HG02763 (cell line): ENCODE results near the gene DNAH3.
"Not testable (repeated sequence)": the region's sequence is repeated elsewhere in the genome, so short reads cannot be mapped to it uniquely, and the experiment has no call there.

Source experiments
- ATAC-seq: cut with Tn5 transposase; IDR thresholded peaks from one replicate; pipeline ENCODE4 v1.9.1; 2021; ENCODE audit warnings: mild to moderate bottlenecking, moderate library complexity; ENCODE audit not compliant: unreplicated experiment

DNAH3 gene

GRCh38 chr16:21169249-21169981, 18.8 kb upstream of the DNAH3 start:
- no peak for ATAC-seq

GRCh38 chr16:21167929-21168602, 17.4 kb upstream of the DNAH3 start:
- ATAC-seq = no peak

GRCh38 chr16:21167360-21167759, 16.7 kb upstream of the DNAH3 start:
- no peak for ATAC-seq

- ATAC-seq = no peak
Observed at GRCh38 chr16:21166561-21166961, 15.9 kb upstream of the DNAH3 start.

- no peak for ATAC-seq
Observed at GRCh38 chr16:21164521-21165168, 14.0 kb upstream of the DNAH3 start.

GRCh38 chr16:21163576-21163975, 12.9 kb upstream of the DNAH3 start:
- no peak for ATAC-seq

- ATAC-seq = no peak
Observed at GRCh38 chr16:21162661-21163151, 12.1 kb upstream of the DNAH3 start.

- no peak for ATAC-seq
Observed at GRCh38 chr16:21161211-21161610, 10.6 kb upstream of the DNAH3 start.

GRCh38 chr16:21160276-21160675, 9.6 kb upstream of the DNAH3 start:
- ATAC-seq = no peak

GRCh38 chr16:21159281-21159951, 8.8 kb upstream of the DNAH3 start:
- ATAC-seq = no peak

GRCh38 chr16:21158208-21159110, 7.8 kb upstream of the DNAH3 start, which contains the start of gene LDAF1:
Gene LDAF1 (plus strand): TSS chr16:21158674. CDS start chr16:21161183, 2,509 bp downstream.
- peak; percentile 79 for ATAC-seq

- no peak for ATAC-seq
Observed at GRCh38 chr16:21157632-21158031, 7.0 kb upstream of the DNAH3 start.

- no peak for ATAC-seq
Observed at GRCh38 chr16:21156767-21157467, 6.3 kb upstream of the DNAH3 start.

GRCh38 chr16:21156011-21156410, 5.4 kb upstream of the DNAH3 start:
- ATAC-seq = not testable (repeated sequence)

- not testable (repeated sequence) for ATAC-seq
Observed at GRCh38 chr16:21153124-21153729, 2.6 kb upstream of the DNAH3 start.

- ATAC-seq = not testable (repeated sequence)
Observed at GRCh38 chr16:21152160-21153030, 1.7 kb upstream of the DNAH3 start.

GRCh38 chr16:21145738-21146137, 4.9 kb downstream of the DNAH3 start:
- ATAC-seq = no peak

GRCh38 chr16:21134053-21134452, 16.6 kb downstream of the DNAH3 start:
- no peak for ATAC-seq
